Parietal lobe (tissue), 1 donor: ENCODE data around the gene CARD19. TPM values are rescaled to one million over a fixed set of nuclear protein-coding genes. Genes with fewer than 3 reads are reported as not detected.

Experiments
- total RNA-seq: library from RNA; depleted of rRNA; stranded (reverse); fragments of >200 nt; gene quantifications from one replicate; pipeline ENCODE4 v1.2.3, GENCODE V29; 2014

The CARD19 gene
- 17.5 TPM for total RNA-seq

GRCh38 chr9:93096131-93096802, at the start of gene CARD19:
TSS of gene CARD19 (plus strand) at chr9:93096217. CDS start at chr9:93096346, 129 bp downstream.

GRCh38 chr9:93058355-93059010, 37.5 kb upstream of the CARD19 start, which contains the start of gene SUSD3:
TSS of gene SUSD3 (plus strand) at chr9:93058701. CDS start at chr9:93058743, 42 bp downstream.

GRCh38 chr9:93134015-93134739, 38.2 kb downstream of the CARD19 start, which contains the start of gene NINJ1:
TSS of gene NINJ1 (minus strand) at chr9:93134251. CDS start at chr9:93134217, 34 bp downstream.

Other genes starting within 250 kb of the CARD19 start
- gene ZNF484, start 218.2 kb upstream of the CARD19 start, total RNA-seq: 85.4 TPM
- gene FGD3, start 148.7 kb upstream of the CARD19 start, total RNA-seq: 32.2 TPM
- gene SUSD3, start 37.5 kb upstream of the CARD19 start, total RNA-seq: 1.3 TPM
- 7.8 TPM for gene NINJ1, start 38.0 kb downstream of the CARD19 start, total RNA-seq
- 86.1 TPM for gene WNK2, start 87.9 kb downstream of the CARD19 start, total RNA-seq